ACHN (cell line): ENCODE results near the gene PALM.

ENCODE experiments used
- DNase-seq: peaks from one replicate; pipeline ENCODE4 v3.0.0-alpha.2; 2015
- in situ Hi-C: cut with HindIII; loops from 2 replicates; pipeline ENCODE4 v1.10.0; 2017; ENCODE audit warnings: low sequenced_read_pairs, low pct_ligation_motif_present, low pct_unique_long_range_greater_than_20kb

The PALM gene

GRCh38 chr19:791007-791566 is 82.4 kb downstream of the PALM start:
- in situ Hi-C loops, result no loop called here
- DNase-seq, result no peak

GRCh38 chr19:791567-792305 is 83.0 kb downstream of the PALM start:
- in situ Hi-C loops, result no loop called here
- DNase-seq, result no peak

- in situ Hi-C loops, result no loop called here
- no peak for DNase-seq
Observed at GRCh38 chr19:792306-792885, 83.7 kb downstream of the PALM start.

GRCh38 chr19:793806-794205 is 85.1 kb downstream of the PALM start:
- in situ Hi-C loops, result no loop called here
- no peak for DNase-seq

GRCh38 chr19:795073-795611 is 86.4 kb downstream of the PALM start:
- in situ Hi-C loops, result no loop called here
- DNase-seq, result no peak

GRCh38 chr19:795691-796581 is 87.2 kb downstream of the PALM start:
- in situ Hi-C loops, result no loop called here
- DNase-seq, result no peak

- DNase-seq, result peak; percentile 99
- in situ Hi-C loops, result no loop called here
Observed at GRCh38 chr19:796692-797527, 88.2 kb downstream of the PALM start, which contains the start of gene PTBP1. TSS of gene PTBP1 (plus strand) at chr19:797452. CDS start at chr19:797498, 46 bp downstream.
